Testis (tissue), 3 donors: Measurements from ENCODE around the gene EPS8L2. TPM values are rescaled to one million over a fixed set of nuclear protein-coding genes. Genes with fewer than 3 reads are reported as not detected.

ENCODE experiments used
- DNase-seq: peaks from one replicate; pipeline ENCODE4 v3.0.0-alpha.2; 2019
- H3K27ac ChIP-seq, 2 donors: fragments of 200-600 bp; sonication (generic); one replicate each; pipeline ENCODE4 v1.5.1; 2019
- H3K27me3 ChIP-seq: fragments of 200-600 bp; sonication (generic); one replicate; pipeline ENCODE4 v1.5.1; 2019
- H3K36me3 ChIP-seq: fragments of 200-600 bp; sonication (generic); one replicate; pipeline ENCODE4 v1.5.1; 2017; ENCODE audit warnings: low read depth; ENCODE audit errors: missing control alignments
- H3K4me1 ChIP-seq: fragments of 200-600 bp; sonication (generic); one replicate; pipeline ENCODE4 v1.5.1; 2019
- H3K4me3 ChIP-seq, 2 donors: fragments of 200-600 bp; sonication (generic); one replicate each; pipeline ENCODE4 v1.5.1; 2017 to 2019
- H3K9me3 ChIP-seq: fragments of 200-600 bp; sonication (generic); one replicate; pipeline ENCODE4 v1.5.1; 2017
- POLR2A ChIP-seq: fragments of 450-650 bp; IDR thresholded peaks from one replicate; pipeline ENCODE4 v1.6.1; 2017; ENCODE audit warnings: antibody characterized with exemption, mild to moderate bottlenecking, moderate library complexity
- WGBS, 2 donors: methylation state at CpG; one replicate each; pipeline ENCODE4 v1.1.5; 2018; 5-methylcytosine and 5-hydroxymethylcytosine counted together
- intact Hi-C: fragments of 100-400 bp; cut with DNase I; formaldehyde crosslinking; loops from one replicate; pipeline ENCODE4 v1.15.1; 2023; ENCODE audit warnings: low total_unique reads
- polyA plus RNA-seq: library from polyadenylated mRNA; stranded (reverse); fragments of 350-450 nt; fragmentation: Illumina TruSeq; extraction: RNeasy Lipid Tissue Mini Kit (QIAGEN cat#74804); gene quantifications from one replicate; pipeline ENCODE4 v1.2.3, GENCODE V29; 2014; ENCODE audit warnings: low read depth, low replicate concordance; ENCODE audit not compliant: insufficient read depth
- total RNA-seq, 2 donors: library from RNA; depleted of rRNA; stranded (reverse); fragments of >200 nt; gene quantifications; one replicate each; pipeline ENCODE4 v1.2.3, GENCODE V29; 2016
- TF ChIP-seq, protein P1 (sequence below), 3 experiments: fragments of 450-650 bp in 2 of 3; fragments of 200-600 bp in 1 of 3; sonication (generic) in 1 of 3; IDR thresholded peaks; one replicate each; pipeline ENCODE4 v1.5.1; 2016 to 2019; ENCODE audit warnings: antibody characterized with exemption in 3 of 3, mild to moderate bottlenecking in 2 of 3, moderate library complexity in 1 of 3

The EPS8L2 gene
- total and polyA plus RNA-seq, 3 donors from 2014 or later = 14.3 to 29.1 (median 27.3) TPM

DNA sequence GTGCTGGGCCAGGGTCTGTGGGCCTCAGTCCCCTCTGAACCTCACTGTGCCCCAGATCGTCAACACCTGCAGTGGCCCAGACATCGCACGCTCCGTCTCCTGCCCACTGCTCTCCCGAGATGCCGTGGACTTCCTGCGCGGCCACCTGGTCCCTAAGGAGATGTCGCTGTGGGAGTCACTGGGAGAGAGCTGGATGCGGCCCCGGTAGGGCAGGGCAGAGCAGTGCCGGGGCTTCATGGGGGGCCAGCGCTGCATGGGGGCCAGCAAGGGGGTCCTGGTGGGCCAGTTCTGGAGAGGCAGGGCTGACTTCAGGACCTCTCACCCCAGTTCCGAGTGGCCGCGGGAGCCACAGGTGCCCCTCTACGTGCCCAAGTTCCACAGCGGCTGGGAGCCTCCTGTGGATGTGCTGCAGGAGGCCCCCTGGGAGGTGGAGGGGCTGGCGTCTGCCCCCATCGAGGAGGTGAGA, 16.3 kb downstream of the EPS8L2 start:
- intact Hi-C loops = loop anchor here (10.0 kb wide), 1 partner anchor 168 kb away; no protein-coding TSS in a partner anchor
- no peak for TF ChIP-seq POLR2A
- TF ChIP-seq, protein P1, sequence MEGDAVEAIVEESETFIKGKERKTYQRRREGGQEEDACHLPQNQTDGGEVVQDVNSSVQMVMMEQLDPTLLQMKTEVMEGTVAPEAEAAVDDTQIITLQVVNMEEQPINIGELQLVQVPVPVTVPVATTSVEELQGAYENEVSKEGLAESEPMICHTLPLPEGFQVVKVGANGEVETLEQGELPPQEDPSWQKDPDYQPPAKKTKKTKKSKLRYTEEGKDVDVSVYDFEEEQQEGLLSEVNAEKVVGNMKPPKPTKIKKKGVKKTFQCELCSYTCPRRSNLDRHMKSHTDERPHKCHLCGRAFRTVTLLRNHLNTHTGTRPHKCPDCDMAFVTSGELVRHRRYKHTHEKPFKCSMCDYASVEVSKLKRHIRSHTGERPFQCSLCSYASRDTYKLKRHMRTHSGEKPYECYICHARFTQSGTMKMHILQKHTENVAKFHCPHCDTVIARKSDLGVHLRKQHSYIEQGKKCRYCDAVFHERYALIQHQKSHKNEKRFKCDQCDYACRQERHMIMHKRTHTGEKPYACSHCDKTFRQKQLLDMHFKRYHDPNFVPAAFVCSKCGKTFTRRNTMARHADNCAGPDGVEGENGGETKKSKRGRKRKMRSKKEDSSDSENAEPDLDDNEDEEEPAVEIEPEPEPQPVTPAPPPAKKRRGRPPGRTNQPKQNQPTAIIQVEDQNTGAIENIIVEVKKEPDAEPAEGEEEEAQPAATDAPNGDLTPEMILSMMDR (IDR thresholded peaks at IDR 0.05) = no peak
- H3K4me3 ChIP-seq = no peak overlapping the region
- 75 to 95% methylated on average over 4 to 20 of the region's 20 CpGs for WGBS, 2 donors
- no peaks in the 10 kb centered on the region for H3K9me3 ChIP-seq
- no peak for DNase-seq
- H3K36me3 ChIP-seq = no peaks in the 10 kb centered on the region
- H3K27me3 ChIP-seq = no peaks in the 10 kb centered on the region
- no peak overlapping the region for H3K27ac ChIP-seq
- peaks cover 24% of the 10 kb centered on the region for H3K4me1 ChIP-seq

DNA sequence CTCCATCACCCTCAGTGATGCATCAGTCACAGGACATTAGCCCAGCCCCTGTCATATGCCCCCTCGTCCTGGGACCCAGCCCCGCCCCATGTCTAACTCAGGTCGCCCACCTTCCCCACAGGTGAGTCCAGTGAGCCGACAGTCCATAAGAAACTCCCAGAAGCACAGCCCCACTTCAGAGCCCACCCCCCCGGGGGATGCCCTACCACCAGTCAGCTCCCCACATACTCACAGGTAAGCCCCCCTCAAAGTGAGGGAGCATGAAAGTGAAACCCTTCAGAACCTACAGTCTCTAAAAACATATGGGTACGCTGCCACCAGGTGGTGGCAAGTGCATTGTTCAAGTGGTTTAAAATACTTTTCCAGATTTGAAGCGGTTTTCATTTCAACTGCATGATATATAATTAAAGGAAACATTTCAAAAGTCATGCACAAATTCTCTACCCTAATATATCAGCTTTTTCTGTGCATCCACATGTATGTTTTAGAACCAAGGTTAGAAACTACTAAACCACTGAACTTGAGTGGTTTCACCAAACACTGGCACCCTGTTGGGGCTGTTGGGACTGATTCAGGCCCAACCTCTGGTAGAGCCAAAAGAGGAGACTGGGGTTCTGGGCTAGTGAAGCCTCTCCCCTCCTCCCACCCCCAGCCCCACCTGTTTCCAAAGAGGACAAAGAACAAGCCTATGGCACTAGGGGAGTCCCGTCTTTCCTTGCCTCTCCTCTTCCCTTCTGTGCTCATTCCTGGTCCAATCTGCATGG, 17.3 kb downstream of the EPS8L2 start:
- DNase-seq = peak; percentile 62
- Histone ChIP-seq H3K36me3 (no peaks in the 10 kb centered on the region), H3K4me3 (no peak overlapping the region), H3K4me1 (peaks cover 34% of the 10 kb centered on the region), H3K27ac (no peak overlapping the region), H3K9me3 (no peaks in the 10 kb centered on the region), H3K27me3 (no peaks in the 10 kb centered on the region)
- WGBS, 2 donors = 45 to 50% methylated on average over 3 to 8 of the region's 8 CpGs
- TF ChIP-seq, protein P1 (IDR thresholded peaks at IDR 0.05) = peak; percentile 62 to 87 (median 75)
- no peak for TF ChIP-seq POLR2A
- intact Hi-C loops = loop anchor here (10.0 kb wide), 1 partner anchor 169 kb away; no protein-coding TSS in a partner anchor

DNA sequence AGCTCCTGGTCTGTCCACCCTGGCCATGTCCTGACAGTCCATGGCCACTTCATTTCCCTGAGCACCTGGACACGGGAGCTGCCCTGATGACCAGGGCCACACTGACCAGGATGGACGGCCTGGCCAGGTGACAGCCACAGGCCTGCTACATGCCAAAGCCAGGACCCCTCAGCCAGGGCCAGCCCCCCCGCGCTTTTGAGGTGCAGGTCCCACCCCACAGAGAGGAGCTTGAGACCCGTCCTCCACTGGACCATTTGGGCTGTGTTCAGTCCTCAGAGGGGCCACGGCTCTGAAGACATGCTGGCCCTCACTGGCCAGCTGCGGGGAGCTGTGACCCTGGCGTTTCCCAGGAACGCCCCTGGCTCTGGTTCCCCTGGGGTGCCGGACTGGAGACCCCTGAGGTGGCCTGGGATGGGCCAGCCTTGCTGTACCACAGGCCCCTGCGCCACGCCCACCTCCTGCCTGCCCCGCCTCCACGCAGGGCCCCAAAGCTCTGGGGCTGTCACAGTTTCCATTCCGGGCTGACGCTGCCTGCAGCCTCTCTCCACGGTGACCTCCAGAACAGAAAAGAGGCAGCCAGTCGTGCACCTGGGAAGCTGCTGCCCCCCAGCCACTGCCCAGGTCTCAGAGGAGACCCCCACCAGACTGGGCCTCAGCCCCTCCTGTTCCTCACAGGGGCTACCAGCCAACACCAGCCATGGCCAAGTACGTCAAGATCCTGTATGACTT, 18.2 kb downstream of the EPS8L2 start:
- 81 to 86% methylated on average over 10 to 19 of the region's 19 CpGs for WGBS, 2 donors
- TF ChIP-seq, protein P1 (IDR thresholded peaks at IDR 0.05) = no peak
- TF ChIP-seq POLR2A = no peak
- intact Hi-C loops = loop anchor here (10.0 kb wide), 1 partner anchor 169 kb away; no protein-coding TSS in a partner anchor
- Histone ChIP-seq H3K27ac (no peak overlapping the region), H3K4me3 (no peak overlapping the region), H3K27me3 (no peaks in the 10 kb centered on the region), H3K4me1 (peaks cover 40% of the 10 kb centered on the region), H3K36me3 (no peaks in the 10 kb centered on the region), H3K9me3 (no peaks in the 10 kb centered on the region)
- no peak for DNase-seq

DNA sequence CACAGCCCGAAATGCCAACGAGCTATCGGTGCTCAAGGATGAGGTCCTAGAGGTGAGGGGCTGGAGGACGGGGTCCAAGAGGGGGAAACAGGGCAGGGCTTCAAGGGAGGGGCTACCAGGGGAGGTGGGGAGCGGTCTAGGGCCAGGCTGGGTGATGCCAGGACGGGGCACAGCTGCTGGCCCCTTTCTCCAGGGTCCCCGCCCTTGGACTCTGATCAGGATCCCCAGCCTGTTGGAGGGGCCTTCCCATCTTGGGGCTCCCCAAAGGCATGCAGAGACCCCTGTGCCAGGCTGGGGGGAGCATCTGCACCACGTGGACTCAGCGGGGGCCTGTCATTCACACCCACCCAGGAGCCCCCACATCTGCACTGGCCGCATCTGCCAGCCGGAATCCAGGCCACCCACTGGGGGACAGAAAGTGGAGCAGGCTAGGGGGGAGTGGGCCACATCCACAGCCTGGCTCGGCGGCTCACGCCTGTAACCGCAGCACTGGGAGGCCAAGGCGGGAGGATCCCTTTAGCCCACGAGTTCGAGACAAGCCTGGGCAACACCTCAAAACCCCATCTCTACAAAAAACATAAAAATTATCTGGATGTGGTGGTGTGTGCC, 18.9 kb downstream of the EPS8L2 start:
- H3K27me3 ChIP-seq = no peaks in the 10 kb centered on the region
- intact Hi-C loops = loop anchor here (10.0 kb wide), 1 partner anchor 170 kb away; no protein-coding TSS in a partner anchor
- no peak for TF ChIP-seq POLR2A
- TF ChIP-seq, protein P1 (IDR thresholded peaks at IDR 0.05) = no peak
- H3K4me3 ChIP-seq = no peak overlapping the region
- DNase-seq = no peak
- H3K27ac ChIP-seq = no peak overlapping the region
- H3K36me3 ChIP-seq = no peaks in the 10 kb centered on the region
- peaks cover 47% of the 10 kb centered on the region for H3K4me1 ChIP-seq
- 68 to 73% methylated on average over 17 to 18 of the region's 18 CpGs for WGBS, 2 donors
- H3K9me3 ChIP-seq = no peaks in the 10 kb centered on the region
